ENCODE data around the gene CAMK2A. TPM values are rescaled to one million over a fixed set of nuclear protein-coding genes. Genes with fewer than 3 reads are reported as not detected.

Gene CAMK2A
- total RNA-seq, 6 experiments from 2014 or later = 0.10 to 0.26 (median 0.23) TPM; not detected in 3

- no peak for ATAC-seq
- Histone ChIP-seq H3K9me3 (no peaks in the 10 kb centered on the region), H3K36me3 (no peaks in the 10 kb centered on the region), H3K4me1 (no peaks in the 10 kb centered on the region), H3K27ac (no peak overlapping the region), H3K4me3 (no peak overlapping the region), H3K27me3 (no peaks in the 10 kb centered on the region)
- DNase-seq = no peak
- intact Hi-C loops (cut with DNase I) = no loop called here
- whole genome bisulfite sequencing (ENCODE audit: insufficient coverage, low coverage, low lambda C conversion rate, missing lambda C conversion rate) = 64% methylated on average over 5 of the region's 5 CpGs
- TF ChIP-seq POLR2A (IDR thresholded peaks at IDR 0.05) (no peak), CTCF (IDR thresholded peaks at IDR 0.05) (no peak)
Observed at GRCh38 chr5:150333400-150333799, 43.8 kb upstream of the CAMK2A start.

GRCh38 chr5:150329881-150330876, 40.6 kb upstream of the CAMK2A start:
- 90% methylated on average over 11 of the region's 17 CpGs for WGBS (ENCODE audit: insufficient coverage, low coverage, low lambda C conversion rate, missing lambda C conversion rate)
- DNase-seq = no peak
- Histone ChIP-seq H3K36me3 (no peaks in the 10 kb centered on the region), H3K4me3 (no peak overlapping the region), H3K27me3 (no peaks in the 10 kb centered on the region), H3K9me3 (no peaks in the 10 kb centered on the region), H3K27ac (no peak overlapping the region), H3K4me1 (no peaks in the 10 kb centered on the region)
- TF ChIP-seq CTCF (IDR thresholded peaks at IDR 0.05) = no peak
- TF ChIP-seq POLR2A (IDR thresholded peaks at IDR 0.05) = no peak
- no peak for ATAC-seq
- intact Hi-C loops (cut with DNase I) = no loop called here

- no peaks in the 10 kb centered on the region for H3K27me3 ChIP-seq
- no peak for TF ChIP-seq POLR2A (IDR thresholded peaks at IDR 0.05)
- TF ChIP-seq CTCF (IDR thresholded peaks at IDR 0.05) = no peak
- no peaks in the 10 kb centered on the region for H3K4me1 ChIP-seq
- ATAC-seq (no peak), DNase-seq (no peak)
- no peaks in the 10 kb centered on the region for H3K36me3 ChIP-seq
- no peak overlapping the region for H3K4me3 ChIP-seq
- H3K9me3 ChIP-seq = no peaks in the 10 kb centered on the region
- H3K27ac ChIP-seq = no peak overlapping the region
- 48% methylated on average over 2 of the region's 2 CpGs for WGBS (ENCODE audit: insufficient coverage, low coverage, low lambda C conversion rate, missing lambda C conversion rate)
- intact Hi-C loops (cut with DNase I) = no loop called here
Observed at GRCh38 chr5:150329038-150329437, 39.5 kb upstream of the CAMK2A start.

GRCh38 chr5:150328515-150328914, 38.9 kb upstream of the CAMK2A start:
- WGBS (ENCODE audit: insufficient coverage, low coverage, low lambda C conversion rate, missing lambda C conversion rate) = 80% methylated on average over 1 of the region's 2 CpGs

More at GRCh38 chr5:150328515-150328914, 38.9 kb upstream of the CAMK2A start:
- no peaks in the 10 kb centered on the region for H3K36me3 ChIP-seq
- no peaks in the 10 kb centered on the region for H3K9me3 ChIP-seq
- H3K4me3 ChIP-seq = no peak overlapping the region
- no peaks in the 10 kb centered on the region for H3K4me1 ChIP-seq
- TF ChIP-seq CTCF (IDR thresholded peaks at IDR 0.05) (no peak), POLR2A (IDR thresholded peaks at IDR 0.05) (no peak)
- intact Hi-C loops (cut with DNase I) = no loop called here
- no peak for ATAC-seq
- H3K27me3 ChIP-seq = no peaks in the 10 kb centered on the region
- no peak for DNase-seq
- H3K27ac ChIP-seq = no peak overlapping the region
